Memory B cell (primary cell): ENCODE measurements around the gene CTSK.
"Not testable (repeated sequence)": the region's sequence is repeated elsewhere in the genome, so short reads cannot be mapped to it uniquely, and the experiment has no call there.

Source experiments
- ATAC-seq: fragments of 150-1000 bp; cut with Tn5 transposase; 2 replicates; pipeline ENCODE4 v1.10.0; 2021; ENCODE audit warnings: low read depth, mild to moderate bottlenecking, moderate library complexity
- DNase-seq, 2 donors: peaks; one replicate each; pipeline ENCODE4 v3.0.0; 2022; ENCODE audit warnings: low spot score in 2 of 2
- H3K27ac Mint-ChIP-seq: one replicate; pipeline ENCODE4 v1.8.0; 2022; ENCODE audit warnings: mild to moderate bottlenecking, moderate library complexity, mixed read lengths
- H3K27me3 Mint-ChIP-seq: one replicate; pipeline ENCODE4 v1.8.0; 2022; ENCODE audit warnings: mixed read lengths
- H3K36me3 Mint-ChIP-seq: one replicate; pipeline ENCODE4 v1.8.0; 2022; ENCODE audit warnings: mild to moderate bottlenecking, mixed read lengths
- H3K4me1 Mint-ChIP-seq: one replicate; pipeline ENCODE4 v1.8.0; 2022; ENCODE audit warnings: mixed read lengths
- H3K4me3 Mint-ChIP-seq: one replicate; pipeline ENCODE4 v1.8.0; 2022; ENCODE audit warnings: mild to moderate bottlenecking, moderate library complexity, mixed read lengths
- H3K9me3 Mint-ChIP-seq: one replicate; pipeline ENCODE4 v1.8.0; 2022; ENCODE audit warnings: mixed read lengths

Gene CTSK

DNA sequence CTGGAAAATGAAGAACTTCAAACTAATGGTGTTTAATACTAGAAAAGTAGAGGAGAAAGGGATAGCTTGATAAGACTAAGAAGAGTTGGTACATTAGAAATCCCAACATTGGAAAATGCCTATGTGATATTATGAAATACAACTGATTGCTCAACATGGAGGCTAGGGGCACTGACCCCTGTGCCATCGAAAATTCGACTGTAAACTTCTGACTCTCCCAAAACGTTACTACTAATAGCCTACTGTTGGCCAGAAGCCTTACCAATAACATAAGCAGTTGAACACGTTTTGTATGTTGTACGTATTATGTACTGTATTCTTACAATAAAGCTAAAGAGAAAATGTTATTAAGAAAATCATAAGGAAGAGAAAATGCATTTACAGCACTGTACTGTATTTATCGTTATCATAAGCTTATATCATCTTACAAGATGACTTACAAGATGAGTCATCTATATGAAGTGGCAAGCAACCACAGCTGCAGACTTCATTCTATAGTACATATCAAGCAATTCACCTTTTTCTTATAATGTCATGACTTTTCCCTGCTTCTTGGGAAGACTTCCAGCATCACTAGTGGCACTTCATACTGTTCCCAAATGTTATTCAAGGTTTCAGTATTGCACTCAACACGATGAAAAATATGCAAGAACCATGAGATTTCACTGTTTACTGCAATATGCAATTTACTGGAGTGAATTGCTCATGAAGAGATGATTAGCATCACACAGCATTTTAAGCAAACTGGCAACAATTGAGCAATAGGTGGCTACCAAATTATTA, 12.9 kb upstream of the CTSK start:
- no peak overlapping the region for H3K27ac Mint-ChIP-seq
- DNase-seq (no peak), ATAC-seq (no peak)
- H3K4me3 Mint-ChIP-seq = no peak overlapping the region
- no peaks in the 10 kb centered on the region for H3K4me1 Mint-ChIP-seq
- no peaks in the 10 kb centered on the region for H3K9me3 Mint-ChIP-seq
- no peaks in the 10 kb centered on the region for H3K27me3 Mint-ChIP-seq
- H3K36me3 Mint-ChIP-seq = peaks cover 23% of the 10 kb centered on the region

DNA sequence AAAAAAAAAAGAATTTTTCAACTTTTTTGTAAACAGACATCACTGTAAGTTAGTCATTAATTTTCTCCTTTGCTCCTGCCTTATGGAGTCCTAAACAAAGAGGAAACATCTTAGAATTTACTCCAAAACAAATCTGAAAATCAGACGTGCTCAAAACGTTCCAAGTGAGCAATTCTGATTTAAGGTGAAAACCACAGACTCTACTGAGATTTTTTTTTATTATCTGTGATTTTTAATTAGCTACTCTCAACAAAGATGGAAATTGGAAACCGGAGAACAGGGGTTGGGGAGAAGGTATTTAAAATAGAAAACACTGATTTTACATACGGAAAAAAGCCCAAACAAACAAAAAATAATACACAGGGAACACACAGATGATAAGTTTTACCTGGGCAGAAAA, 7.8 kb upstream of the CTSK start:
- H3K36me3 Mint-ChIP-seq = peaks cover 24% of the 10 kb centered on the region
- H3K27ac Mint-ChIP-seq = no peak overlapping the region
- no peaks in the 10 kb centered on the region for H3K27me3 Mint-ChIP-seq
- DNase-seq (no peak), ATAC-seq (no peak)
- no peak overlapping the region for H3K4me3 Mint-ChIP-seq
- no peaks in the 10 kb centered on the region for H3K9me3 Mint-ChIP-seq
- H3K4me1 Mint-ChIP-seq = no peaks in the 10 kb centered on the region

DNA sequence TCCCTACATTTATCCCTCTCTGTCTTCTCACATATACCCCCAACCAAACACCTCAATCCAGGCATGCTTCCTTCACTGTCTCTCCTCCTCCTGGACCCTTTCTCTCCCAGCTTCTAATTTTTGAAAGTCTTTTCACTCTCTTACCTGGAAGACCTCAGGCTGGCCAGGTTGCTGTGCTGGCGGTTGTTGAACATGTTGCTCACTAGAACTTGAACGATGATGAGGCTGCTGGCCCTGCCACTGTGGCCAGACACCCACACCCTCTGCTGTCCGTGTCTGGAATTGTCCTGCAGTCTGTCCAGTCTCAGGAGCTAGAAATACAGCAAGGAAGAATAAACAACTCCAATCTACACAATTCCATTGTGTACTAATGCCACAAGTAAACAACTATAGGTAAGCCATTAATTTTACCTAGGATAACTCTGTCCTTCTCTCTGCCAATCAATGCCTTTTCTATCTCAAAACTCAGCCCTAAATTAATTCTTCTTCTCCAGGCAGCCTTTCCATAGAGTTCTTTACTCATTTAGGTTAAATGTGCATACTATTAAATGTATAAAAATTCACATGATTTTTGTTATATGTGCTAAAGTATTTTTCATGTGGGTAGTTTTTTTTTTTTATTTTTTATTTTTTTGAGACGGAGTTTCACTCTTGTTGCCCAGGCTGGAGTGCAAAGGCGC, 5.1 kb upstream of the CTSK start:
- no peak for DNase-seq
- H3K27me3 Mint-ChIP-seq = no peaks in the 10 kb centered on the region
- H3K4me3 Mint-ChIP-seq = no peak overlapping the region
- peaks cover 22% of the 10 kb centered on the region for H3K36me3 Mint-ChIP-seq
- peak; percentile 39 for ATAC-seq
- H3K27ac Mint-ChIP-seq = no peak overlapping the region
- H3K4me1 Mint-ChIP-seq = no peaks in the 10 kb centered on the region
- H3K9me3 Mint-ChIP-seq = no peaks in the 10 kb centered on the region

DNA sequence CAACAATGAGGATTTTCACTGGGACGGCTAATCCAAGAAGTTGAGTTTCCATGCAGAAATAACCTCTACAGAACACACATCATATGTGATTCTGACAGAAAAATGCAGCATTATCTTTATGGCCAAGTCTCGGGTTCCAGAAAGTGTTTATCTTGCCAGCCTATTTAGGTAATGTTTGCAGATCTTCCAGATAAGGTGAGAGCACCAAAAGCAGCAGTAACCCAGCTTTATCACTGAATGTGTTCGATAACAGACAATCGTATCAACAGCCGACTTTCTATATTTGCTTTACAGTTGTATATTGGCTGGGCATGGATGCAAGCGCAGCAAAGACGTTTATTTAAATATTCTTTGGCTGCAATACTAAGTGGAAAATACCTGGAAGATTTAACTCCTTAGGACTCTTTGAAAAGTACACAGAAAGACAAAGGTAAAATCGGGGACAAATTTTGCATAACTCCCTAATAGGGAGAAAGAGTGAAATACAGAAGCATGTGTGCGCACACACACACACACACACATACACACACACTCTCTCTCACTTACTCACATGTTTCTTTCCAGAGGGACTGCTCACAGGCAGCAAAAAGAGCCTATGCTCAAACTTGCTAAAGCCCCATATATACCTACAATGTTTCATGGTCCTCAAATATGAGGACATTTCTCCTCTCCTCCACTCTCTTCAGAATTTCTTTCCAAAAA, 3.0 kb upstream of the CTSK start:
- ATAC-seq (no peak), DNase-seq (no peak)
- Mint-ChIP-seq H3K27me3 (no peaks in the 10 kb centered on the region), H3K27ac (no peak overlapping the region), H3K9me3 (no peaks in the 10 kb centered on the region), H3K4me1 (peaks cover 5% of the 10 kb centered on the region), H3K36me3 (peaks cover 8% of the 10 kb centered on the region), H3K4me3 (no peak overlapping the region)

DNA sequence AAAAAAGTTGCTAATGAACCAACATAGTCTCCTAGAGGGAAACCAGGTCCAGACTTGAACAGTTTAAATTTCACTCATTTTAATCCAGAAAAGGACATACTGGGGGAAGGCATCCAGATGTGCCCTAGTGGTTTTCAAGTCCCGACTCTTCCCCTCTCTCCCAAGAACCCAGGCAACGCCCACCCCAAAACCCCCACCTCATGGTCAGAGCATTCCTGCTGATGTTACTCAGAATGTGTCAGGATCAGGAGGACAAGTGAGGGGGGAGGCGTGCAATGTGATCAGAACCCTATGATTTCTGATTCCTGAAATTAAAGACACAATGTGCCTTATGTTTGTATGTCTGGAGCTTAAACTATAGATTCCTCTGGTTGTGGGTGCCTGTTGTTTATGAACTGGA, 1.6 kb upstream of the CTSK start:
- no peak overlapping the region for H3K27ac Mint-ChIP-seq
- H3K36me3 Mint-ChIP-seq = peaks cover 5% of the 10 kb centered on the region
- H3K27me3 Mint-ChIP-seq = no peaks in the 10 kb centered on the region
- no peaks in the 10 kb centered on the region for H3K9me3 Mint-ChIP-seq
- DNase-seq = no peak
- ATAC-seq = no peak
- H3K4me1 Mint-ChIP-seq = peaks cover 5% of the 10 kb centered on the region
- H3K4me3 Mint-ChIP-seq = no peak overlapping the region

DNA sequence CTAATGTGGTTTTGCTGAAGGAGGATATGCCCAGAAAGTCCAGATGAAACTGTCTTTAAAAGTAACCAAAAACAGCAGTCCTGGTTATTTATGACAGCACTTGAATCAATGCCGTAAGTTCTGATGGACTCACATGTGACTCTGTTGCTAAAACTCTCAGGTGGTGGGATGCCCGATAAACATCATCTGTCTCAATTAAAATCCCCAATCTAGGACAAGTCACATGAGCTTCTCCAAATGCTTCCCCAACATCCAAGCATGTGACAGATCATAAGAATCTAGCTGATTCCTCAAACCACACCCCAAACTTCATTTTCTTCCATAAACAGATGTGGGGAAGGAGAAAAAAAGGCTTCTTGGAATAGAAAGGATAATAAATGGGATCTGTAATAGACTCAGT, 786 bp upstream of the CTSK start:
- Mint-ChIP-seq H3K4me3 (no peak overlapping the region), H3K27ac (no peak overlapping the region), H3K9me3 (no peaks in the 10 kb centered on the region), H3K36me3 (peaks cover under 1% of the 10 kb centered on the region), H3K4me1 (peaks cover 5% of the 10 kb centered on the region), H3K27me3 (no peaks in the 10 kb centered on the region)
- no peak for DNase-seq
- ATAC-seq = no peak

DNA sequence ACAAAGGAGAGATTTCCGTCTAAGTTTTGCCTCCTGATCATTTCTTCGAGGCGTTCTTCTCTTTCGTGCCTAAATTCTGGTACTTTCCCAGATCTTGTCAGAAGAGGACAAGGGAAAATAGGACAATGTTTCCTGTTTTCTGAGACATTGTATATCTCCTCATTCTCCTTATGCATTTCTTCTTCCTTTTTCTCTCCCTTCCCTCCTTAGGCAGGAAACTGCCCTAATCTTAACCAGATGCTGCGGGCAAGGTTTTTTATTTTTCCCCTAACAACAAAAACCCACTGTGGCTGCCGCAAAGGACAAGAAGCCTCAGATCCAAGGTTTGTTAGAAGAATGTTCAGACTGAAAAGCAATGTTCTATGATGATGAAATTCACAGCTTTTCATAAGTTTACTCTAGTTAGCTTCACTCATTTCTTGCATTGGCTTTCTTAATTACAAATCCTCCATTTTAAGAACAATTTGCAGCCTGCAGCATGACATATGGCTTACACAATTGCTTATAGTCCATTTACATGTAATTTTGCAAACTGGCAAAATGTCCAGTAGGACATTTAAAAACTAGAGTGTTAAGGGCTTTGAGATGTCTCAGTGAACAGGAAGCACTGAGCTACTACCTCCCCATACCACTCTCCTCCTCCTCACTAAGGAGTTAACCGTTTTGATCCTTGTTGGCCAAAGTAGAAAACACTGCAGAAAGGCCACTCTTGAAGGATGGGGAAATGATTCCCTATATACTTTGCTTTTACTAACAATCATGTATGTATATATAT, 624 bp downstream of the CTSK start:
- H3K4me3 Mint-ChIP-seq = no peak overlapping the region

DNA sequence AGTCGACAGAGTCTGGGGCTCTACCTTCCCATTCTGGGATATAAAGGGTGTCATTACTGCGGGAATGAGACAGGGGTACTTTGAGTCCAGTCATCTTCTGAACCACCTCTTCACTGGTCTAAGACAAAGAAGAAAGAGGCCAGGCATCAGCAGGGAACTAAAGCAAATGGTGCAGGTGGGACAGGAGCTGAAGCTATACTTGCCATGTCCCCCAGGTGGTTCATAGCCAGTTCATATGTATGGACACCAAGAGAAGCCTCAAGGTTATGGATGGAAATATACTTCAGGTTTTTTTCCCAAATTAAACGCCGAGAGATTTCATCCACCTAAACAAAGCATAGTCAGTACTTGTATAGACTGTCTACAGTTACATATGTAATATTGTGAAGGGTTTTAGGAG, 2.2 kb downstream of the CTSK start:
- ATAC-seq (no peak), DNase-seq (no peak)
- Mint-ChIP-seq H3K36me3 (no peaks in the 10 kb centered on the region), H3K4me1 (peaks cover 5% of the 10 kb centered on the region), H3K27me3 (no peaks in the 10 kb centered on the region), H3K9me3 (no peaks in the 10 kb centered on the region), H3K4me3 (no peak overlapping the region), H3K27ac (no peak overlapping the region)

More for the DNA sequence above, 624 bp downstream of the CTSK start:
- DNase-seq (no peak), ATAC-seq (no peak)
- Mint-ChIP-seq H3K9me3 (no peaks in the 10 kb centered on the region), H3K27ac (peak overlapping the region; percentile 37), H3K27me3 (no peaks in the 10 kb centered on the region), H3K36me3 (no peaks in the 10 kb centered on the region), H3K4me1 (peaks cover 5% of the 10 kb centered on the region)

DNA sequence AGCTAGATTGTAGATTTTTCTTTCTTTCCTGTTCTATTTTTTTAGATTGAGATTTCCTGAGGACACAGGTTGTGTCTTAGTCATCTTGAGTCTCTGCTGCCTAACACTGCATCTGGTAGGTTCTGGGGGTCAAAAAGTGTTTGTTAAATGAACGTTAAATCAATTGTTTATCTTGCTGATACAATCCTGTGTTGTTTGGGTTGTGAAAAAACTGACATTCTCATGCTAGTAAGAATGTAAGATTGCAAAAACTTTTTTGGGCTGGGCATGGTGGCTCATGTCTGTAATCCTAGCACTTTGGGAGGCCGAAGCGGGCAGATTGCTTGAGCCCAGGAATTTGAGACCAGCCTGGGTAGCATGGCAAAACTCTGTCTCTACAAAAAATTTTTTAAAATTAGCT, 3.4 kb downstream of the CTSK start:
- no peaks in the 10 kb centered on the region for H3K9me3 Mint-ChIP-seq
- DNase-seq (no peak), ATAC-seq (no peak)
- H3K27ac Mint-ChIP-seq = no peak overlapping the region
- peaks cover 5% of the 10 kb centered on the region for H3K4me1 Mint-ChIP-seq
- no peak overlapping the region for H3K4me3 Mint-ChIP-seq
- H3K36me3 Mint-ChIP-seq = no peaks in the 10 kb centered on the region
- H3K27me3 Mint-ChIP-seq = no peaks in the 10 kb centered on the region

DNA sequence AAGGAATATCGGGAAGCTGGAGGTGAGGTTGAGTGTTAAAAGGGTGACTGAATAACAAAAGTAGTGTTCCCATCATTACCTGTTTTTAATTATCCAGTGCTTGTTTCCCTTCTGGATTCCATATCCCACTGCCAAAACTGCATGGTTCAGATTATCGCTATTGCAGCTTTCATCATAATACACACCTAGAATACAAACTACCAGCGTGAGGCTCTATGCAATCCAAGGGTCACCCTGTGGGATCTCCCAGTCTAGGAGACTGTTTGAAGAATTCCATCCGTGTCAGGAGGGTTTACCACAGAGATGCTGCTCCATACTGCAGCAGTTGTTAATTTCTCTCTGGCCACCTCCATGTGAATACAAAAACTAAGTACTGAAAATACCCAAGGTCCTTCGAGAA, 9.0 kb downstream of the CTSK start:
- no peaks in the 10 kb centered on the region for H3K9me3 Mint-ChIP-seq
- no peaks in the 10 kb centered on the region for H3K27me3 Mint-ChIP-seq
- peaks cover 22% of the 10 kb centered on the region for H3K36me3 Mint-ChIP-seq
- H3K4me1 Mint-ChIP-seq = no peaks in the 10 kb centered on the region
- ATAC-seq (no peak), DNase-seq (no peak)
- H3K4me3 Mint-ChIP-seq = no peak overlapping the region
- no peak overlapping the region for H3K27ac Mint-ChIP-seq

DNA sequence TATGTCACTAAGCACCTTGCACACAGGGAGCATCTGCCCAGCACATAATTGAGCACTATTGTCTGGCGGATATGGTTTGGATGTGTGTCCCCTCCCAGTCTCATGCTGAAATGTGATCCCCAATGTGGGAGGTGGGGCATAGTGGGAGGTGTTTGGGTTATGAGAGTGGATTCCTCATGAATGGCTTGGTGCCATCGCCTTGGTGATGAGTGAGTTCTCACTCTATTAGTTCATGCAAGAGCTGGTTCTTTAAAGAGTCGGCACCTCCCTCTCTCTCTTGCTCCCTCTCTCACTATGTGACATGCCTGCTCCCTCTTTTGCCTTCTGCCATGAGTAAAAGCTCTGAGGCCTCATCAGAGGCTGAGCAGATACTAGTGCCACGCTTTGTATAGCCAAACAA, 9.5 kb downstream of the CTSK start:
- Mint-ChIP-seq H3K4me1 (no peaks in the 10 kb centered on the region), H3K4me3 (no peak overlapping the region), H3K27ac (no peak overlapping the region)

DNA sequence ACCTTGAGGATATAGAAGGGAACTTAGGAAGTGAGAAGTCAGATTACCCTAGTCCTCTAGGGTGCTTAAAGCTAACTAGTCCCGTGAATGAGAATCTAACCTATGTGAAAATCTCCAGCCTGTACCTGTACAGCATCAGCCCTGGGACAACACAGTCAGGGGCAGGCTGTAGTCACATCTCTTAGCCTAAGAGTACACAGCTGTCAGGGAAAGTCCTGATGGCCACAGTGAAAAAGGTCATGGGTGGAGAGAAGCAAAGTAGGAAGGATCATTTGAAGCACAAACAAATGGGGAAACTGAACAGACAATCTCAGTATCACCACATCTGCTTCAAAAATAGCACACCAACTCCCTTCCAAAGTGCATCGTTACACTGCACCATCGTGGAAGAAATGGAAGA, 11.7 kb downstream of the CTSK start:
- H3K27me3 Mint-ChIP-seq = no peaks in the 10 kb centered on the region
- peaks cover 22% of the 10 kb centered on the region for H3K36me3 Mint-ChIP-seq
- no peak for DNase-seq
- no peak overlapping the region for H3K27ac Mint-ChIP-seq
- H3K4me3 Mint-ChIP-seq = no peak overlapping the region
- no peaks in the 10 kb centered on the region for H3K4me1 Mint-ChIP-seq
- no peaks in the 10 kb centered on the region for H3K9me3 Mint-ChIP-seq
- no peak for ATAC-seq

More for the DNA sequence above, 9.5 kb downstream of the CTSK start:
- Mint-ChIP-seq H3K27me3 (no peaks in the 10 kb centered on the region), H3K9me3 (no peaks in the 10 kb centered on the region), H3K36me3 (peaks cover 22% of the 10 kb centered on the region)
- ATAC-seq (no peak), DNase-seq (no peak)

DNA sequence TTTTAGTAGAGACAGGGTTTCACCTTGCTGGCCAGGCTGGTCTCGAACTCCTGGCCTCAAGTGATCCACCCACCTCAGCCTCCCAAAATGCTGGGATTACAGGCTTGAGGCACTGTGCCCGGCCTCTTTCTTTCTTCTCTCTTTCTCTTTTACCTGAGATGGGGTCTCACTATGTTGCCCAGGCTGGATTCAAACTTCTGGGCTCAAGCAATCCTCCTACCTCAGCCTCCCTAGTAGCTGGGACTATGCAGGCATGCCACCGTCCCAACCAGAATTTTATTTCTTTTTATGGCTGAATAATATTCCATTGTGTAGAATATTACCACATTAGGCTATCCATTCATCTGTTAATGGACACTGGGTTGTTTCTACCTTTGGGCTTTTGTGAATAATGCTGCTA, 14.3 kb downstream of the CTSK start:
- not testable (repeated sequence) for H3K27ac Mint-ChIP-seq, H3K9me3 Mint-ChIP-seq, H3K27me3 Mint-ChIP-seq

DNA sequence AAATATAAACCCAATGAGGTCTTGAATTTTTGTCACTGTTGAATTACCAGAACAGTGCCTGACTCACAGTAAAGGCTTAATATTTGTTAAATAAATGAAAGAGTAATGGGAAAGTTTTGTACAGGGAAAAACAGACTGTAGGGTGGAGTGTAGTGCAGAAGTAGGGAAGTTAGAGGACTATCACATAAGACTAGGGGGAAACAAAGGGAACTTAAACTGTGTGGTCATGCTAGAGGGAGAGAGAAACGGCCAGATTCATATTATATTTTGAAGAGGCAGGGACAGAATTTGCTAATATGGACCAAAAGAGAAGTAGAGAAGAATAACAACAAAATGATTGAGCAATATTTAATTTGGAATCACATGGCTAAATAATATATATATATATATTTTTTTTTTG, 14.8 kb downstream of the CTSK start:
- ATAC-seq (no peak), DNase-seq (no peak)
- no peak overlapping the region for H3K4me3 Mint-ChIP-seq
- H3K9me3 Mint-ChIP-seq = no peaks in the 10 kb centered on the region
- H3K27me3 Mint-ChIP-seq = no peaks in the 10 kb centered on the region
- H3K27ac Mint-ChIP-seq = no peak overlapping the region
- peaks cover 12% of the 10 kb centered on the region for H3K36me3 Mint-ChIP-seq
- peaks cover 2% of the 10 kb centered on the region for H3K4me1 Mint-ChIP-seq

More for the DNA sequence above, 14.3 kb downstream of the CTSK start:
- H3K4me3 Mint-ChIP-seq, ATAC-seq, DNase-seq, H3K4me1 Mint-ChIP-seq: not testable (repeated sequence)
- H3K36me3 Mint-ChIP-seq = peaks cover 16% of the 10 kb centered on the region
